Cardiac fibroblast (primary cell): Measurements from ENCODE around the gene DICER1.
A peak's percentile ranks its signal among the peaks of the same experiment; 100 is the strongest.

ENCODE experiments used
- DNase-seq, 2 donors: peaks; one replicate each; pipeline versions ENCODE4 v3.0.0 to v3.0.0-alpha.2; 2010; ENCODE audit warnings: low read depth in 2 of 2
- H3K4me3 ChIP-seq, 2 donors: replicated peaks in 1 of 2; 1 replicate in 1 of 2; 2 replicates in 1 of 2; pipeline ENCODE4 v1.5.1; 2011; ENCODE audit warnings: low read depth in 2 of 2, low read length in 2 of 2, mild to moderate bottlenecking in 2 of 2, moderate library complexity in 1 of 2
- CTCF ChIP-seq: IDR thresholded peaks from one replicate; pipeline ENCODE4 v1.5.1; 2011; ENCODE audit warnings: low read depth, mild to moderate bottlenecking, low read length, inconsistent platforms

DICER1 gene

GRCh38 chr14:95149441-95149840 lies 7.9 kb downstream of the DICER1 start:
- TF ChIP-seq CTCF, result no peak
- H3K4me3 ChIP-seq, result no peak overlapping the region
- no peak for DNase-seq

- H3K4me3 ChIP-seq, result no peak overlapping the region
- no peak for TF ChIP-seq CTCF
- no peak for DNase-seq
Measured at GRCh38 chr14:95147597-95147996, 9.7 kb downstream of the DICER1 start.

- no peak for DNase-seq
- TF ChIP-seq CTCF, result no peak
- no peak overlapping the region for H3K4me3 ChIP-seq
Measured at GRCh38 chr14:95146079-95146771, 11.1 kb downstream of the DICER1 start.

GRCh38 chr14:95144849-95145248 lies 12.5 kb downstream of the DICER1 start:
- no peak overlapping the region for H3K4me3 ChIP-seq
- TF ChIP-seq CTCF, result no peak
- DNase-seq, result no peak

- no peak for TF ChIP-seq CTCF
- DNase-seq, result peak; percentile 23 to 41
- no peak overlapping the region for H3K4me3 ChIP-seq
Measured at GRCh38 chr14:95143808-95144620, 13.3 kb downstream of the DICER1 start.

- H3K4me3 ChIP-seq, result no peak overlapping the region
- TF ChIP-seq CTCF, result no peak
- DNase-seq, result no peak
Measured at GRCh38 chr14:95142208-95142607, 15.1 kb downstream of the DICER1 start.
